NCI-H345 treated with DMSO at 0.1 percent for 48 hours (cell line): ENCODE data around the gene PIAS3.
"Not testable (repeated sequence)": the region's sequence is repeated elsewhere in the genome, so short reads cannot be mapped to it uniquely, and the experiment has no call there.

Experiments used
- DNase-seq: peaks from one replicate; lab custom pipeline; 2025; ENCODE audit not compliant: unreplicated experiment; lab: John Stamatoyannopoulos, UW

The PIAS3 gene

DNA sequence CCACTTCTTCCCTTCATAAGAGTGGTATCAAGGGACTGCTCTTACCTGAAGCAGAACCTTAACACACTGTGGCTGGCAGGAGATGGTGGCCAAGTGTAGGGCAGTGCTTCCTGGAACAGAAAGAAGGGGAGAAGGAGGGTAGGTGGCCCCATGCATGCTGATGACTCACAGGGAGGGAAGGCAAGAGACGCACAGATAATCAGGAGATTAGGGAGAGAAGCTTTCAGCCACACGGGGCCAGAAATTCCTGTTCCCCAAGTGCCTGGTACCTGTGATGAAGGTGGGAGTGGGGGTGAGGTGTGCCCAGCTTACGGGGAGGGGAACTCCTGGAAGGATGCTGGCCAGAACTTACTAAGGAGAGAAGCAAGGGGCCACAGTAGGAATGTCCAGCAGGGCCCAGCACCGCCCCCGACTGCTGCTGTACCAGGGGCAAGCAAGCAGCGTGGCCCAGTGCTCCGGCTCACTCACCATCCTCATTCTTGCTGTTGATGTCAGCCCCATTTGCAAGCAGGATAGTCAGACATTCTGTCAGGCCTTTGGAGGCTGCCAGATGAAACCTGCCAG is 19.1 kb upstream of the PIAS3 start:
- DNase-seq = no peak

DNA sequence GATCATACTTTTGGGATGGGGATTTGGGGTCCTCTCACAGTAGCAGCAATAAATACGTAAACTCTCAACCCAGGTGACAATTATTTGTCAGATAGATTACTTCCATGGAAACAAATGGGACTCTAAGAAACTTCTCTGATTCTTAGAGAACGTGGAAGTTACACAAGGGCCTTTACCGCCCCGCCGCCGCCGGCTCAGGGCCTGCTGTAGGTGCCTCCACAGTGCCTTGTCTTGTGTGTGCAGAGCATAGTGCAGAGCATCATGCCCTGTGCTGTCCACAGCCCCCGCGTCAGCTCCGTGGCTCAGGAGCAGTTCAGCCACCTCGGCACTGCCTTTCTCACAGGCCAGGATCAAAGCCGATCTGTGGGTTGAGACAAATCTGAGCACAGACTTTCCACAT is 15.8 kb upstream of the PIAS3 start:
- no peak for DNase-seq

DNA sequence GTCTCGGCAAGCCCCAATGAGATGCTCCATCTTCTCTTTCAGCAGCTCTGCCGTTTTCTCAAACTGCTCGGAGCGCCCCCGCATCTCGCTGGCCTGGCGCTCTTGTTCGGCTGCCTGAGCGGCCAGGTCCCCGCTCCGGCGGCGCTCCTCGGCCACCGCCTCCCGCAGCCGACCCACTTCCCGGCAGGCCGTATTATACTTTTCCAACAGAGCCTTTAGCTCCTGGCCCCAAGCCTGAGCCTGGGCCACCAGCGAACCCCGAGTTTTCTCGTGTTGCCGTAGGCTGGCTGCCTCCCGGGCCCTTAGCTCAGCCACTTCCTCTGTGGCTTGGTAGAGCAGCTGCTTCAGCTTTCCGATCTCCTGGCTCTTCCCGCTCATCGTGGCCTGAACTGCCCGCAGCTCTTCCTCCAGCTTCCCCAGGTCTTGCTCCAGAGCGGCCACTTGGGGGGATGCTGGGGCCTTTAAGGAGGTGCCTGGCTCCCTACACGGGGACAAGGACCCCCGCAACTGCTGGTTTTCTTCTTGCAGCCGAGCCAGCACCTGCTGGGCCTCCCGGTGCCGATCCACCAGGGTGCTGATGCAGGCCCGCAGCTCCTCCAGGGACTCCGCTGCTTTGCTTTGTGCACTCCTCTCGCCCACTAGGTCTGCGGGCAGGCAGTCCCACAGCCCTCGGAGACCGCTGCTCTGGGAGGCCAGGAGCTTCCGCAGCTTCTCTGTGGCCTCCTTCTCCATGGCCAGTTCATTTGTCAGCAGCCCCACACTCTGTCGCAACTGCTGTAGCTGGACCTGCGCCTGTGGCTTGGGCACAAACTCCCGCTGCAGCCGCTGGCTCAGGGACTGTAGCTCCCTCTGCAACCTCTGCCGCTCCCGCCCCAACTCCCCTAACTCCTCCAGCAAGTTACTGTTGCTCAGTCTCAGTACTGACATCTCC is 13.4 kb upstream of the PIAS3 start:
- no peak for DNase-seq

DNA sequence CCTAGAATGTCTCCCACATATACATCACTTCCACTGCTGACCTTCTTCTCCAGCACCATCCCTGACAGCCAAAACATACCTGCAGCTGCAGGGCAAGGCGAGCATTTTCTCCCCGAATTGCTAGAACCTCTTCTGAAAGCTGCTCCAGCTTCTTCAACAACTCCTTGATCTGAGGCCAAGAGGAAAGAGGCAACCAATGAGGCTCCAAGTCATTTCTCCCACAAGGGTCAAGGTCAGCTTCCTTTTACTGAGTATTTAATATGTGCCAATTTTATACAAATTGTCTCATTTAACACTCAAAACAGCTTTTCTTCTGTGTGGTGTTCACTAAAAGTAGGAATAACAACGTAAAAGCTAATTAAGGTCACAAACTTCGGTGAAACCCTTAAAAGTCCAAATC is 9.4 kb upstream of the PIAS3 start:
- no peak for DNase-seq

DNA sequence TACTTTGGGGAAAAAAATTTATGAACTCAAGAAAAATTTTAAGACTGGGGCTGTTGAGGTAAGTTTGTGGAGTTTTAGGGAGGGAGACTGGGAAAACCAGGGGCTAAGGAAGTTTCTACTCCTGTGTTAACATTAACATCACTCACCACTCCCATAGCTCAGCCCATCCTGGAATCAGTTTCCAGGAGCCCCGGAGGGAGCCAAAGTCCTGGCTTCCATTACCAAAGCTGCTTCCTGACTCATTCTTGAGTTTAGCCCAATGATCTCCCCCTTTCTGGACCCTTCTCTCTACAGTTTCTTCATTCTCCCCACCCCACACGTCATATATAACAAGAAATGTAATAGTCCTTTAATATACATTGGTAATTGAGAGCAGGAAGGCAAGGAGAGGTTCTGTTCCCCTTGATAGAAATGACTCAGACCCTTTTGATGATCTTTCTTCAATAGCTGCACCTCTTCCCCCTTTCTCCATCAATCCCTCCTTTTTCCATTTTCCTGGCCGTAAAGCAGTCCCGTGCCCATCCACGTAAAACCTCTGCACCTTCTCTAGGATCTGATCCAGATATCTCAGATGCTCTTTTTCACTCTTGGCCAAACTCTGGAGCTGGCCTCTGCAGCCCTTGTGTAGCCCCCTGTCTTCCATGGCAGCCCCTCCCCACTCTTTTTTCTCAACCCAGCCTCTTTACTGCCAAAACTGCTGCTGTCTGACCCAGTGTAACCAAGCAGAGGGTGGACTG is 4.6 kb upstream of the PIAS3 start:
- no peak for DNase-seq

DNA sequence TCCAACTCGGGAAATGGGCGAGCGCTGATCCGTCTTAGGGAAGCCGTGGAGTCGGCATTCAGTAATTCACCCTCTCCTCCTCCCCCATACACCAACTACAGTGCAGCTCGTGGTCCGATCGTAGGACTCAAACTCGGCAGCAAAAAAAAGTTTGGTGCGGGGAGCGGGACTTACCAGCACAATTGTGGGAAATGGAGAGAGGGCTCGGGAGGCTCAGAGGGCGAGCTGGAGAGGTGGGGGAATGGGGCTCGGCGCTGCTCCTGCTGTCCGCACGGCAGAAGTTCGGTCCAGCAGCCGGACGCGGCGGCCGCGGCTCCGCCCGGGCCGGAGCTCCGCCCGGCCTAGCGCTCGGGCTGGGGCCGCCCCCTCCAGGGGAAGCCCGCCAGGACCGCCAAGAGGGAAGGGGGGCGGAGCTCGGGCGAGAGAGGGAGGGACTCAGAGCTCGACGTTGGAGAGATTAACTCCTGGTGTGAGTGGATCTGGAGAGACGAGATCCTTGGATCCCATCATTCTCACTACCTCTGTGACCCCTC is 676 bp upstream of the PIAS3 start:
- DNase-seq = peak; percentile 97

DNA sequence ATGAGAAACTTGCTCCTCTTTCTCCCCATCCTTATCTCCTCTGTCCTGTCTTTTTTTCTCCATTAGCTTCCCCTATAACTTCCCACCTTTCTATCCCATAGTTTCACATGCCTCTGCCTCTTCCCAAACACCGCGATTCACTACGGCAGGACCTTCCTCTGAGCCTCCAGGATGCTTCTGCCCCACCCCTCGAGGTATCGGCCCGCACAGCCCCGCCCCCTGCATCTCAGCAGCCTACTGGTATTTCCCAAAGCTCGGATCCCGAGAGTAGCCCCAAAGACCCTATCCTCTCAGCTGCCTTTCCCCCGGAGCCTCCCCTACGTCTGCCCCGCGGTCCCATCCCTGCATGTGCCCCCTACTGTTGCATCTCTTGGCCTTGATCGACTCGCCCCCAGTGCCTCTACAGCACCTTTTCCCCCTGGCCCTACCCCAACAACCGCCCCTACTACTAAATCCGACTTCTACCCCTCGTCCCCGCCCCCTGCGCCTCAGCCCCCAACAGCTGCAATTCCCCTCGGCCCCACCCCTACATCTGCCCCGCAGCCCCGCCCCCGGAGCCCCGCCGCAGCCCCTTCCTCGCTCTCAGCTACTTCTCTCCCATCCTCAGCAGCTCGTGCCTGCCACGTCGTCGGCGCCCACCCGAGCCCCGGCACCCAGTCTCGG is 512 bp downstream of the PIAS3 start:
- DNase-seq = peak; percentile 88

DNA sequence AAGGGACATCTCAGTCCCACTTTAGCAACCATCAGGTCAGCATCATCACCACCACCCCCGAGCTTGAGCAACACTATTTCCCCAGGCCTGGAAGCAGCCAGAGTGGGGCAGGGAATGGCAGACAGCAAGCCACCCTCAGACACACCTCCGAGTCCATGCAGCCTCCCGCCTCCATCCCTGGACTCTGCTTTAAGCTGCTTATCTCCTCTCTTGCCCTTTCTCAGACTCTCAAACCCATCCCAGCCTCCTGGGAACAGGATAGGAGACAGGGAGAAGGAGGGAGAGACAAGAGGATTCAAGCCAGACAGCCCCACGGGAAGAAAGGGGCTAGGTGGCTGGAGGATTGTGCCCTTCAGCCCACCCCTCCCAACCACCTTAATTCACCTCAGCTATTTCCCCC is 1.7 kb downstream of the PIAS3 start:
- no peak for DNase-seq

DNA sequence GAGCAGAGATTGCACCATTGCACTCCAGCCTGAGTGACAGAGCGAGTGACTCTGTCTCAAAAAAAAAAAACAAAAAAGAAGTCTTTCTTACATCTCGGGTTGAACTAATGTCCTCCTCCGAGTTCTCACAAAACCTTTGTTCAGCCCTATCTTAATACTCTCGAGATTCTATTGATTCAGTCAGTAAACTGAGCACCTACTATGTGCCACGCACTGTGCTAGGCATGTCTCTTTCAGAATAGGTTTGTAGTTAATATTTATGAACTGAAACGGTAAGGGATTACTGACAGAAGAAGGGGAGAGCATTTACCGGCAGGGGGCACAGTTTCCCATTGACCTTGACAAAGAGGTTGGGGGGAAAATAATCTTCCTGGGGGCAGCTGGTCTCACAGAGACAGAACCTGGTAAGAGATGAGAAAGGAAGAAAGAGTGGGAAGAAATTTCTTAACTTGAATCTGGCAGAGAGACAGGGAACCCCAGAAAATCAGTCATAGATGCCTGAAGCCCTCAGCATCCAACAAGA is 3.4 kb downstream of the PIAS3 start:
- DNase-seq = no peak

DNA sequence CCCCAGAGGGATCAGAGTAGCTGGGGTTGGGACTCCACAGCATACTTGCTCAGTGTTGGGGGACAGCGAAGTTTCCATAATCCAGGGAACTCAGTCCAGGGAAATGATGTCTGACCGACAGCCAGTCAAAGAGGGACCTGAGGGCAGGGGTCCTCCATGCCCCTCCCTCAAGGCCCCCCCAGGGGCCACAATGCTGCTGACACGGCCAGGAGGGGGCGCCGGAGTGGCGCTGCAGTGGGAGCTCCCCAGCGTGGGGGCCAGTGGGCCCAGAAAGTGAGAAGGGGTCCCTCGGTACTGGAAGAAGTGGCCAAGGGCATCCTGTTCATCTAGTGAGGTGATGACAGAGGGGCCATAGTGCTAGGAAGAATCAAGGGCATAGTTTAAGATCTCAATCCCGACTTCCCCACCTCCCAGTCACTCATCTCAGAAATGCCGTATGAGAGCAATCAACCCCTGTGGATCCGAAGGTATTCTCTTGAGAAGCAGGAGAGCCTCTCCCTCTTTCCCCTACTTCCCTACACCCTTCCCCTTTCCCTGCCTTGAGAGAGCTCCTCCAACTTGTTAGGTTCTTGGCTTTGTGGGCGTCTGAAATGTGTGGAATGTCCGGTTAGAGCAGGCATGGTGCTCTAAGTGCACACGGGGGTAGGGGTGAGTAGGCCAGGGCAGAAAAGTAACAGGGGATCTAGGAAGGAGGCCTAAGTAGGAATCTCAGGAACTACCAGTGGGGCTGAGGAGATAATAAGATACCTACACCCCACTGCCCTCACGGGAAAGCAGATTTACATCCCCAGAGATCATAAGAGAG is 9.3 kb downstream of the PIAS3 start:
- no peak for DNase-seq

DNA sequence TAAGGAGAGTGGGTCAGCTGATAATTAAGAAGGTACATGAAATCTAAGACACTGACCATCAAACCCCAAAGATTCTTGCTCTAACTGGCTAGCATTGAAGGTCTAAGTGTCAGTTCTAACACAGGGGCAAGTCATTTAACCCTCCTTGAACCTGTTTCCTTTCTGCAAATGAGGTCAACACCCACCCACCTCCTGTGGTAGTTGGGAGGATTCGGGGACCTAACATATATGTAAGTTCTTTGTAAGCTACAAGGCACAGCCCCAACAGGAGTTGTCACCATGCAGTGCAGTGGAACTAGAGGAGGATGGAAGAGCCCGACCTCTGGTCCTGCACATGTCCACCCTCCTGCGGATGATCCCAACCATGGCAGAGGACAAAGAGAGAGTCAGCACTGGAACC is 11.1 kb downstream of the PIAS3 start:
- DNase-seq = no peak

DNA sequence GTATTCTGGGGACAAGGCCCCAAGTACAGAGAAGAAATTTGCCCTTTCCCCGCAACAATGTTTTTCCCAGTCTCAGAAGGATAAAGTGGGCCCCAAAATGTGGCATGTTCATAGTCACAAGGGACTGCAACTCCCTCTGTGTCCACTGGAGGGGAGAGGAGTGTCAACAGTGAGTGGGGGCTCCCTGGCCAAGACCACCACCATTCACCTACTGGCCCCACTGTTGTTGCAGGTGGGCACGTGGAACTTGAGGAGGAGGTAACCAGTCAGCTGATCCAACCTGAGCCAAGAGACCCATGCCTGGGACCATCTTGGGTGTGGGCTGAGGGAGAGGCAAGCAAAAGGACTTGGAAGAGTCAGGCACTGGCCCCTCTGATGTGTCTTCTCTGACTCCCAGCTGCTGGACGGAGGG is 12.7 kb downstream of the PIAS3 start:
- DNase-seq = peak; percentile 34

DNA sequence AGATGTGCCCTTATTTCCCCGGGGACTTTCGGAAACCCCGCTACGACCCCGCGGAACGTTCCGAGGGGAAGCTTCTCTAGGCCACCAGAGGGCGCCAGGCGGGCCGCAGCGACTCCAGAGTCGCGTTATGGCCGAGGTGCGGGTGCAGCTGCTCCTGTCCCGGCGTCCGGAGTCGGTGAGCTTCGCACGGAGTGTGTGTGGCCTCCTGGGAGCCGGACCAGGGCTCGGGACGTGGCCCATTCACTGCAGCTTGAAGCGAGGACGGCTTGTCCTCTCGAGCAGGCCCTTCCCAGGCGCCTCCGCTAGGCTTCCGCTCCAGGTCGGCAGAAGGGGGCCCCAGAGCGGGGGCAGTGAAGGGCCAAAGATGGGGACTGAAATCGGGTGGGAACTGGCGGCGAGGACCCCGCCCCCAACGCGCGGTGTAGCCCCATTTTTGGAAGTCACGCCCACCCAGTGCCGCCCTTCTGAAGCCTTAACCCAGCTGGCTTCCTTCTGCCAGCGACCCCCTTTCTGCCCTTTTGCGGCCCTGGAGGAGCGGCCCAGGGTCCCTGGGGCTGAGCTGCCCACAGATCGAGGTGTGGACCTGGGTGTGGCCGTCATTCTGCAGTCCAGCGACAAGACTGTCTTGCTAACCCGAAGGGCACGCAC is 13.2 kb downstream of the PIAS3 start, which contains the start of gene NUDT17:
NUDT17 (plus strand) TSS at position 117 of the 648 bp plus-strand sequence; CDS start at position 128, 11 bp downstream.
- peak; percentile 92 for DNase-seq

DNA sequence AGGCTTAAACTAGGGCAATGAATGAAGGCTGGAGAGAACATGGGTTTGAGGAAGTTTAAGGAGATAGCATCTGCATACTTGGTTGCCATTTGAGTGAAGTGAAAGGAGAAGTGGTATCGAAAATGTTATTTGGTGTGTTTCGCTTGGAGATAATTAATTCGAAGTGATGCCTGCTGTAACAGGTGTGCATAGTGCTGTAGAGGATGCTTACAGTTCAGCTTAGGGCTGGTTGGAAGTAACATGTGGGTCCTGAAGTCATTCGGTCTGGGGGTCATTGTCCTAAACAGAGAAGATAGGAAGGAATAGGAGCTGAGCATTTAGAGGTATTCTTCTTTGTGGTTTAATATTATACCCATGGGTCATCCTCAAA is 13.8 kb downstream of the PIAS3 start:
- no peak for DNase-seq

DNA sequence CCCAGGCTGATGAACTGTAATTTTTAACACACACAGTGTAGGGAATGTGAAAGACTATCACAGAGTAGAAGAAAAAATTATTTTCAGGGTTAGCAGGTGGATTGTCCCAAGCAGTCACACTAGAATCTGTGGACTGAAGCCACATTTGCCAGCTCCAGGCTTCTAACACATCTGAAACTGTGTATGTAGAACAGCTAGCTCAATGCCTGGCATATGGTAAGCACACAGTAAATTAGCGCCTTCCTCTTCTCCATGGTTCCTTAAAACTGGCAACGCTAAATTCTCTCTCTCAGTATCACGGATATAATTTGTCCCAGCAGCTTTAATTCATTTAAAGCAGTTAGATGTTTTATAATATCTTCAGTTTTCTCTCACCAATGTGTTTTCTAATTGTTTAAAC is 15.8 kb downstream of the PIAS3 start:
- no peak for DNase-seq

DNA sequence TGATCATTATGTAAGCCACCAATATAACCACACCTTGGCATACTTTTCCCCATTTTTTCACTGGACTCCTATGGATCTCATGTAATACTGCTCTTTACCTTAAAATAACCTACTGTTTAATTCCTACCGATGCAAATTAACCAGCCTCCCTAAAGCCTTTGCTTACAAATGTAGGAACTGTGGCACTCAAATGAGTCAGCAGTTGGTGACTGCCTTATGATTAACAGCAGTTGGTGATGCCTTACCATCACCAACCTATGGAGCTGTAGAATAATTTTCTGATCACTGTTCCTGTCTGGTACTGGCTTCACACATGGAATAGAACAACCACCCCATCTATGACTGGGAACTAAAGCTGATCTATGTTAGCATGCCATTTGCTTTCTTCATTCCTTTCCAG is 21.2 kb downstream of the PIAS3 start:
- no peak for DNase-seq

DNA sequence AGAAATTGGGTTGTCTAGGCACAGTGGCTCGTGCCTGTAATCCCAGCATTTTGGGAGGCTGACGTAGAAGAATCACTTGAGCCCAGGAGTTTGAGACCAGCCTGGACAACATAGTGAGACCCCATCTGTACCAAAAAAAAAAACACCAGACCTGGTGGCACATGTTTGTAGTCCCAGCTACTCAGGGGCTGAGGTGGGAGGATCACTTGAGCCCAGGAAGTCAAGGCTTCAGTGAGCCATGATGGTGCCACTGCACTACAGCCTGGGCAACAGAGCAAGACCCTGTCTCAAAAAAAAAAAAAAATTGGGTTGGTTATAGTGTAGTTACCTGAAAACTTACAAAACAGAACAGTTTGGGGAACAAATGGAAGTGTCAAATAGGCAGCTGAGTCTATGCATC is 28.1 kb downstream of the PIAS3 start:
- not testable (repeated sequence) for DNase-seq

DNA sequence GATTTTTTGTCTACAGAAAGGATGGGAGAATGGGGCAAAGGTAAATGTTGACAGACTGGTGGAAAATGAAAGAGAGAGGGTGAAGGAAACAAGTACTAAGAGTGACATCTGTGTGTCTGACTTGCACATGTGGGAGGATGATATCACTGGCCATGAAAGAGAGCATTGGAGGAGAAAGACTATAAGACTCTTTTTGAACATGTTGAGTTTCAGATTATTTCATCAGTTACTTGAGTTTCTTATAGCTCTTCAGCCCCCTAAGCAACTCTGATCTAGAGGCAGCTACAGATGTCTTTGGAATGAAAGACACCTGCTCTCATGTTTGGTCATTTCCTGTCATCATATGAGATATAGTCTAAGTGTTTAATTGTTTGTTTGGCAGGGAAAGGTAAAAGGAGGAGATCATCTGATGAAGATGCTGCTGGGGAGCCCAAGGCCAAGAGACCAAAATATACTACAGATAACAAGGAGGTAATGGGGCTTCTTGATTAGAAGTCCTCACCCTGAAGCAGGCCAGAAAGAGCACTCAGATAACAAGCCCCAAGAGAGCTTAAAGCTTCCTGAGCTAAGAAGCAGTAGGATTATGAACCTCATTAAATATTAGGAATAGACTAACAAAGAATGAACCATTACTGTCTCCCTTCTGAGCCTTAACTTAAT is 30.4 kb downstream of the PIAS3 start:
- DNase-seq = no peak

DNA sequence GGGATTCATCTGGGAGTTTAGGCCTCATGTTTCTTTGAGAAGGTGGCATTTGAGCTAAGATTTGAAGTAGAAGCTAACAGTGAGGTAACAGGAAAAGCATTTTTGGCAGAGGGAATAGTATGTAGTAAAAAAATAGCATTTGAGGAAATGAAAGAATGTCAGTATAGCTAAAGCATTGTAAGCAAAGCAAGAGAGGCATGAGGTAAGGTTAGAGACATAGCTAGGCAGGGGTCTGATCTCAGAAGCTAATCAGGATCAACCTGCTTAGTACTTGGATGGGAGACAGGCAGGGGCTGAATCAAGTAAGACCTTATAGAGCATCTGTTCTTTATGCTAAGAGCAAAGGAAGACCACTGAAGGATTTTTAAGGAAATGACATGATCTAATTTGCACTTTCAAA is 30.9 kb downstream of the PIAS3 start:
- no peak for DNase-seq
